ENCODE measurements around the gene SLC9A6.

GRCh38 chrX:136046295-136047015 lies 61.2 kb downstream of the SLC9A6 start:
- TF ChIP-seq, protein P1, sequence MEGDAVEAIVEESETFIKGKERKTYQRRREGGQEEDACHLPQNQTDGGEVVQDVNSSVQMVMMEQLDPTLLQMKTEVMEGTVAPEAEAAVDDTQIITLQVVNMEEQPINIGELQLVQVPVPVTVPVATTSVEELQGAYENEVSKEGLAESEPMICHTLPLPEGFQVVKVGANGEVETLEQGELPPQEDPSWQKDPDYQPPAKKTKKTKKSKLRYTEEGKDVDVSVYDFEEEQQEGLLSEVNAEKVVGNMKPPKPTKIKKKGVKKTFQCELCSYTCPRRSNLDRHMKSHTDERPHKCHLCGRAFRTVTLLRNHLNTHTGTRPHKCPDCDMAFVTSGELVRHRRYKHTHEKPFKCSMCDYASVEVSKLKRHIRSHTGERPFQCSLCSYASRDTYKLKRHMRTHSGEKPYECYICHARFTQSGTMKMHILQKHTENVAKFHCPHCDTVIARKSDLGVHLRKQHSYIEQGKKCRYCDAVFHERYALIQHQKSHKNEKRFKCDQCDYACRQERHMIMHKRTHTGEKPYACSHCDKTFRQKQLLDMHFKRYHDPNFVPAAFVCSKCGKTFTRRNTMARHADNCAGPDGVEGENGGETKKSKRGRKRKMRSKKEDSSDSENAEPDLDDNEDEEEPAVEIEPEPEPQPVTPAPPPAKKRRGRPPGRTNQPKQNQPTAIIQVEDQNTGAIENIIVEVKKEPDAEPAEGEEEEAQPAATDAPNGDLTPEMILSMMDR (IDR thresholded peaks at IDR 0.05; ENCODE audit: borderline replicate concordance, extremely low read depth, low read length, poor library complexity, severe bottlenecking), result no peak
- TF ChIP-seq EZH2 (IDR thresholded peaks at IDR 0.05; ENCODE audit: borderline replicate concordance, low read depth, low read length, severe bottlenecking), result no peak
